Uterus (tissue), 2 donors: Measurements from ENCODE around the gene NEUROG3.

Experiments used
- POLR2A ChIP-seq, 2 donors: fragments of 450-650 bp; IDR thresholded peaks; one replicate each; pipeline ENCODE4 v1.6.1; 2016; ENCODE audit warnings: antibody characterized with exemption in 2 of 2, mild to moderate bottlenecking in 1 of 2, moderate library complexity in 1 of 2
- TF ChIP-seq, protein P1 (sequence below), 4 experiments: fragments of 200-600 bp in 2 of 4; fragments of 450-650 bp in 2 of 4; sonication (generic) in 2 of 4; IDR thresholded peaks; one replicate each; pipeline ENCODE4 v1.5.1; 2016 to 2019; ENCODE audit warnings: antibody characterized with exemption in 4 of 4, mild to moderate bottlenecking in 2 of 4, moderate library complexity in 1 of 4

DNA sequence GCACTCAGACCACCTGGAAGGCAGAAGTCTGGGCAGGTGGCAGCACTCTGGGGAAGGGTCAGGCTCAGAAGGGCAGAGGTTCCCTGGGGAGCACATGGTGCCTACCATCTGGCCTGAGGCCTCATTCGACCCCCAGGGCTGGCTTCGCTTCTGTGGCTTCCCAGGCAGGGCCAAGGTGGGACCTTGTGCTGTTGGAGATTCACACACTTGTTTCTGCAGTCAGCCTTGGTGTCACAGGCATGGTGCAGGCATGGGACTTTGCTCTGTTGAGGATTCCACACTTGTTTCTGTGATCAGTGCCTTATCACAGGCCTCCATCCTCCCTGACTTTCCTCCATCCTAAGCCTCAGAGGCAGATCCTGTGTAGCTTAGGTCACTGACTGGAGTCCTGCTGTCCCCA is 45.5 kb upstream of the NEUROG3 start:
- TF ChIP-seq, protein P1, sequence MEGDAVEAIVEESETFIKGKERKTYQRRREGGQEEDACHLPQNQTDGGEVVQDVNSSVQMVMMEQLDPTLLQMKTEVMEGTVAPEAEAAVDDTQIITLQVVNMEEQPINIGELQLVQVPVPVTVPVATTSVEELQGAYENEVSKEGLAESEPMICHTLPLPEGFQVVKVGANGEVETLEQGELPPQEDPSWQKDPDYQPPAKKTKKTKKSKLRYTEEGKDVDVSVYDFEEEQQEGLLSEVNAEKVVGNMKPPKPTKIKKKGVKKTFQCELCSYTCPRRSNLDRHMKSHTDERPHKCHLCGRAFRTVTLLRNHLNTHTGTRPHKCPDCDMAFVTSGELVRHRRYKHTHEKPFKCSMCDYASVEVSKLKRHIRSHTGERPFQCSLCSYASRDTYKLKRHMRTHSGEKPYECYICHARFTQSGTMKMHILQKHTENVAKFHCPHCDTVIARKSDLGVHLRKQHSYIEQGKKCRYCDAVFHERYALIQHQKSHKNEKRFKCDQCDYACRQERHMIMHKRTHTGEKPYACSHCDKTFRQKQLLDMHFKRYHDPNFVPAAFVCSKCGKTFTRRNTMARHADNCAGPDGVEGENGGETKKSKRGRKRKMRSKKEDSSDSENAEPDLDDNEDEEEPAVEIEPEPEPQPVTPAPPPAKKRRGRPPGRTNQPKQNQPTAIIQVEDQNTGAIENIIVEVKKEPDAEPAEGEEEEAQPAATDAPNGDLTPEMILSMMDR (IDR thresholded peaks at IDR 0.05), result no peak
- no peak for TF ChIP-seq POLR2A (IDR thresholded peaks at IDR 0.05)
